Inferior parietal cortex (tissue), 1 donor: ENCODE data around the gene KRTAP17-1.
"Not testable (repeated sequence)": the region's sequence is repeated elsewhere in the genome, so short reads cannot be mapped to it uniquely, and the experiment has no call there.

Experiments used
- DNase-seq: peaks from one replicate; pipeline ENCODE4 v3.0.0-alpha.2; 2016; ENCODE audit errors: extremely low spot score

KRTAP17-1 gene

DNA sequence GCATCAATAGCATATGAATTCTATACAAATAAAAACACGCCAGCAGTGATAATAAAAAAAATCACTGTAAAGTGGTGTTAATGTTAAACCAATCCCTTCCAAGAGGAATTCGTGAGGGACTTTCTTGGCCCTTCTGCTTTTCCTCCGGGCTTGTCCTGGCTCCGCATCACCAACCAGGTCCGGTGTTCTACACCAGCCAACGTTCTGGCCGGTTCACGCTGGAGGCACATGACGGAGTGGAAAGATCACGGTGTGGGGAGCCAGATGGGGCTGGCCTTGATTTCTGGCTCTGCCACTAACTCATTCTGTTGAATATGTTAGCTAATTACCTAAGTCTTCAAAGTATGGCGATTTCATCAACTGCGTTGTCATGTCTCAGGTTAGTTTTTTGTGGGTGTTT, 11.4 kb downstream of the KRTAP17-1 start:
- DNase-seq, result no peak

DNA sequence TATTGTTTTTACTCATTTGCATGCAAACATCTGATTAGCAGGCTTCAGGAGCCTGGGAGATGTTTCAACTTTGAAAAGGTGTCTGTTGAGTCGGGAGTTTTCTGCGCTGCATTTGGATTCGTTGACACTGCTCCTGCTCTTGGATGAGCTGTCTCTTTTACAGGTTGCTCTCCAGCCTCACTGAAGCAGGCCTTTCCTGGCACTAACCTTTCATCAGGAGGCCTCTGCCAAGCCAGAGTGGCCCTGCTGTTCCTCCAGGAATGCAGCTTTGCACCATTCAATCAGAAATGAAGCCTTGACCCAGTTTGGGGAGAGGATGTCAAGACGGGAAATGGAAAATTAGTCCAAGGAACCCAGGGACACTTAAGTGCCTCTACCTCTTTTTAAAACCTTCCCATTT, 12.5 kb downstream of the KRTAP17-1 start:
- DNase-seq, result no peak

DNA sequence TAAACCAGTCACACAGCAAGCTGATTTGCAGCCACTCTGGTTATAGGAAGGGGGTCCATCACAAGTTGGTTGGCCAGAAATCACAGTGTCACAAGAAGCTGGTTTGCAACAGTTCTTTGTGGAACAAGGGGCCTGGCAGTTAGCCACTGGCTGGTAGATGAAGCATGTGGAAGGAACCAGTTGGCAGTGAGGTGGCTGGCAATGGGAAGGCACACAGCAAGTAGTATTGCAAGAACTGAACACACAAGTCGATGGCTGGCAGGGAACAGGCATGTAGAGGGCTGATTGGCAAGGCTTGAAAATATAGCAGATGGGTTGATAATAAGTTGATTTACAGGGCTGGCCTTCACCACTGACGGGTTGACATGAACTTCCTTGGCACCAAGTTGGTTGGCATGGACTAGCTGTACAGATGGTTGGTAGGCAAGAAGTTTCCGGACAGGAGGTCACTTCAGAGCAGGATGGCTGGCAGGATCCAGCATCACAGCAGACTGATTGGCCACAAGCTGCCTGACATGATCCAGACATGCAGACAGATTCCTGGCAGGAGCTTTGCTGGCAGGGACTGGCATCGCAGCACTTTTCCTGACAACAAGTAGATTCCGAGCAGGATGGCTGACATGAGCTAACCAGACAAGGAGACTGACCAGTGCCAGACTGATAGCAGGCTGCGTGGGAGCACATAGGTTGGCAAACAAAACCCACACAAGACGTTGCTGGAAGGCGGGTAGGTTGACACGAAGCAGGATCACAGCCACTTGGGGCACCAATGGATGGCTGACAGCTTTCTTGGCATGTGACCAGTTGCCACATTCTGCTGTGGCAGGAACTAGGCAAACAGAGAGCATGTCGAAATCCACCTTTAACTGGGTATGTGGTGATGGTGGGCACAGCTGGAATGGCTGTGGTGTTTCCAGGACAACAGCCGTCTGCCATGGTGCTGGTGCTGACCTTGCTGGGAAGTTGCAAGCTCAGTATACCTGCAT, 13.3 kb downstream of the KRTAP17-1 start, which contains the start of gene KRTAP29-1:
Gene KRTAP29-1, minus strand, starts transcription at position 936 of the 986 bp plus-strand sequence. Its CDS starts 0 bp downstream, at position 936.
- DNase-seq, result no peak

DNA sequence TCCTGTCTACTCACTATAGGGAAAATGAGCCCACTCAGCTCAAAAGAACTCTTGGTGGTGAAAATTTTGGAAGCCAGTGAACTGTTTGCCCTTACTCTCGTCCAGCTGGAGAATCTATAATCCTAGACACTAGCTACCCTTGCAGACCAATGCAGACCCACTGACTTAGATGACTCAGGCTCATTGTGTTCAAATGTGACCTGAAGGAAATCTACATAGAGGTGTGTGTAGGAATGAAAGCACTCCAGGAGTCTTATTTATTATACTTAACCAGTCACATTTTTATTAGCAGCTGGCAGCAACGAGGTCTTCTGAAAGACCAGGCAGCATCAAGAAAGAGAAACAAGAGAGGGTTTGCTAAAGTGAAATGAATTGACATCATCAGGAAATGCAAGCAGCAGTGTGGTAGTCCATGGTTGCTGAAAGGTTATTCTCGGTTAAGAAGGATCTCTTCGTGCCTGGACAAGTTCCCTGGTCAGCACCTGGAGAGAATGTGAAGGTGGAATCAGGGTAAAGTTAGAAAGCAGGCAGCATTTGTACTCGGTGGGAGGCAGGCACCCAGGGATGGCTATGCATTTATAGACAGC, 14.2 kb downstream of the KRTAP17-1 start:
- DNase-seq, result no peak

DNA sequence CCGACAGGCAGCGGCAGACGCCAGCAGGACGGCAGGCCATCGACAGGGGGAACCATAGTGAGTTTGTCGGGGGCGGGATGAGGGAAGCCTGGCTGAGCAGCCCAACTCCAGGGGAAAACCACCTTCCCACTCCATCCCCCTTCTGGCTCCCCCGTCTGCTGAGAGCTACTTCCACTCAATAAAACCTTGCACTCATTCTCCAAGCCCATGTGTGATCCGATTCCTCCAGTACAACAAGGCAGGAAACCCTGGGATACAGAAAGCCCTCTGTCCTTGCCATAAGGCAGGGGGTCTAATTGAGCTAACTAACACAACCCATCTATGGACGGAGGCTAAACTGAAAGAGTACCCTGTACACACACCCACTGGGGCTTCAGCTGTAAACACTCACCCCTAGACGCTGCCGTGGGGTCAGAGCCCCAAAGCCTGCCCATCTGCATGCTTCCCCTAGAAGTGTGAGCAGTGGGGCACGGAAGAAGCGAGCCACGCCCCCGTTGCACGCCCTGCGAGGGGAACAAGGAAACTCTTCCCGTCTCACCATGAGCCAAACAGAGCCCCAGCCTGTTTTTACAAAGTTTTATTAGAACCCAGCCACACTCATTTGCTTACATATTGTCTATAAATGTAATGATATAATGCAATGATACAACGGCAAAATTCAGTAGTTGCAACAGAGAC, 16.9 kb downstream of the KRTAP17-1 start:
- no peak for DNase-seq

DNA sequence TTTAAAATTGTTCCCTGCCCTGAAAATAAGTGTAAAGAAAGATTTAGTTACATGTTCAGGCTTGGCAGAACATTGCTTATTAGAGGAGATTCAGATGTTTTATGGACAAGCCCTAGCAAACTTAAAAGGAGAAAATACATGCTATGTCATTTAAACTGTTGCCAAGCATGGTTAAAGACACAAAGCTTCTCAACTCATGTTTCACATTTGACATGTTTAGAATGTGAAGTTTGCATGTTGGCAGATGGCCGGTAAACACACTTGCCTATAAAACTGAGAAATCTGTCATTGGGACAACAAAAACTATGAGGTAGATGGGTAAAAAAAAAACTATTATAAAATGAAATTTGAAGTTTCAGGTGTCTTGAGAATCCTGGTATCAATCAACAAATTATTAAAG, 18.7 kb downstream of the KRTAP17-1 start:
- DNase-seq, result no peak

DNA sequence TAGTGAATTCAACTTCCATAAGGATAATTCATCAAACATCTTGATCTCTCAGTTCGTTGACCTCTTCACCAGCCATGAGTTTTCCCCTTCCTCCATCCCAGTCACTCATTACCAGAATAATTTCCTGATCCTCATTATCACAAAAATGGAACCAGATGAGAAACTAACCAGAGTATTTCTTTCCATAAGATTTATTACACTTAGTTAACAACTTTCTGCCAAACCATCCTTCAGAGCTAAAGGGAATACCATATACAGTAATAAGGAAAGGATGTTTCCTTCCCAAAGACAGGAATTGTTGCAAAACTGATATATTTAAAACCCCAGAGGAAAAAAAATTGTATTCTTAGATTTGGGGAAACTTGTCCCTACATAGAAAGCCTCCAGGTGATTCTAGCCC, 21.5 kb downstream of the KRTAP17-1 start:
- no peak for DNase-seq

DNA sequence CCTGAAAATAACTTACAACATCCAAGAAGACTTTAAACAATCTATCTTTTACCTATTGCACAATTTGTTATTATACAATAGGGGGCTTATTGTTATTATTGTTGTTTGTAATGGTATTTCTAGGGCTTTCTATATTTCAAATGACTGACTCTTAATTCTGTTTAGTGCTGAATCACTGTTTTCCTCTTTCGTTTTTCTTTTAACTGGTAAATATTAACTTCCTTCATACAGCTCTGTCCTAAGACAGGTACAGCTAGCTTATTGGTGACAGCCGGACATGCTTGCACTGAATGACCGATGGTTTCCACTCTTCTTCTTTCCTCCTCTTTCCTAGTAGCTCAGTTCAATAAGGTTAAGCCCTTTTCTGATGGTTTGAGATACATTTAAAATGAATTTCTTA, 28.5 kb downstream of the KRTAP17-1 start:
- no peak for DNase-seq

DNA sequence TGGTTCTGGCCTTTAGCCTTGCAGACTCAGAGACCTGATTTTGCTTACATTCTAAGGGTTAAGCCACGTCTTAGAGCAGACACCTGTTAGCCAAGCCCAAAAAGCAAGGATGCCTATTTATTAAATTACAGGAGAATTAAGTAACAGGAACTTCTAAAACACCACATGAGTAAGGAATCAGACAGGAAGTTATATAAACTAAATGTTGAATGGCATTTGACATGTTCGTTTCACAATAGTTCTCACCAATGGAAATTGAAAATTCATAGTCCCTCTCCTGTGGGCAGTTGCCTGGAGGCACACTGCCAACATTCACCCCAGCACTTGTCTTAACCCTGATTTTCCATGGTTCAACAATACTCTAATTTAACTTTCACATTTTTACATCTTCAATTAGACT, 31.0 kb downstream of the KRTAP17-1 start:
- DNase-seq, result no peak

DNA sequence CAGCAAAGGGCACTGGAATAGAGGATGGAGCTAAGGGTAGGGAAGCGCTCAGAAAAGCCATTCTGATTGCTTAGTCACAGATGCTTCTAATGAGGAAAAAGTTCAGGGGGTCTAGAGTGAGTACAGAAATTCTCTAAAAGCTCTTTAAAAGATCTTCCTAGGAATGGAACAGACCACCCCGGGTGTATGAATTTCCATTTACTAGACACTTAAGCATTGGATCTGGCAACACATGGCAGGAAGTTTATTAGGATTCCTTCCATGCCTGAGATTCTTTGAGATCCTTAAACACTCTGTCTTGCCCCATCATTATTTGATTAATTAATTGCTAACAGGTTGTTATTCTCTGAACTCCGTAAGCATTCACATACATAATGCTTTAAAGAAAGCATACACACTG, 31.5 kb downstream of the KRTAP17-1 start:
- no peak for DNase-seq

DNA sequence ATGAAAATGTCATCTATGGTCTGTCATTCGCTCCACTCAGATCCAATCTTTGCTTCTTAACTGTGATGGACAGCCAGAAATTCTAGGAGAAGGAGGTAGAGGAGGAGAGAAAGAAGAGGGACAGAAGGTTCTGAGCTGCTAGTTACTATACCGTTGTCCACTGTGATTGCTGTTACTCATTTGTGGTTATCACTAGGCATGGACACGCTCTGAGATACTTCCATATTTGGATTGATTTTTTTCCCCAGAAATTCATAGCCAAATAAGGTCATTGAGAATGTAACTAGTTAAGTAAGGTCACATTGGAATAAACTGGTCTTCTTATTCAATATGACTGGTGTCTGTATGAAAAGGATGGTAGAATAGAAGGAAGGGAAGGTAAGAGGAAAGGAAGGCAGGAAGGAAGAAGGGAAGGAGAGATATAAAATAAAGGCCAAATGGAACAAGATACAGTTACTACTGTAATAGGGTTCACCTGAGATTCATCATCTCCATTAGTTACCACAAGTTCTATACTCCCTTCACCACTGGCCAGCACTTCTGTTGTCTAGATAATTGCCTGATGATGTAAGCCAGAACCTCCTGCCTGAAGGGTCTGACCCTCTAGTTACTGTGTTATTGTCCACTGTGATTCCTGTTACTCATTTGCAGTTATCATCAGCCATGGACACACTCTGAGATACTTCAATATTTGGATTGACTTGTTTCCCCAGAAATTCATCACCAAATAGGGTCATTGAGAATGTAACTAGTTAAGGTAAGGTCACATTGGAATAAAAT, 37.1 kb downstream of the KRTAP17-1 start:
- no peak for DNase-seq

DNA sequence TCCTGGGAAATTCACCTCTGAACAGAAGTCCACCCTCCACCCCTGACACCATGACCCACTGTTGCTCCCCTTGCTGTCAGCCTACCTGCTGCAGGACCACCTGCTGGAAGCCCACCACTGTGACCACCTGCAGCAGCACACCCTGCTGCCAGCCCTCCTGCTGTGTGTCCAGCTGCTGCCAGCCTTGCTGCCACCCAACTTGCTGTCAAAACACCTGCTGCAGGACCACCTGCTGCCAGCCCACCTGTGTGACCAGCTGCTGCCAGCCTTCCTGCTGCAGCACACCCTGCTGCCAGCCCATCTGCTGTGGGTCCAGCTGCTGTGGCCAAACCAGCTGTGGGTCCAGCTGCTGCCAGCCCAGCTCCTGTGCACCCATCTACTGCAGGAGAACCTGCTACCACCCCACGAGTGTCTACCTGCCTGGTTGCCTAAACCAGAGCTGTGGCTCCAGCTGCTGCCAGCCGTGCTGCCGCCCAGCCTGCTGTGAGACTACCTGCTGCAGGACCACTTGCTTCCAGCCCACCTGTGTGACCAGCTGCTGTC, 39.8 kb downstream of the KRTAP17-1 start, which contains the start of gene KRTAP9-7:
Gene KRTAP9-7, plus strand, starts transcription at position 51 of the 543 bp plus-strand sequence. Its CDS starts 0 bp downstream, at position 51.
- DNase-seq, result not testable (repeated sequence)

DNA sequence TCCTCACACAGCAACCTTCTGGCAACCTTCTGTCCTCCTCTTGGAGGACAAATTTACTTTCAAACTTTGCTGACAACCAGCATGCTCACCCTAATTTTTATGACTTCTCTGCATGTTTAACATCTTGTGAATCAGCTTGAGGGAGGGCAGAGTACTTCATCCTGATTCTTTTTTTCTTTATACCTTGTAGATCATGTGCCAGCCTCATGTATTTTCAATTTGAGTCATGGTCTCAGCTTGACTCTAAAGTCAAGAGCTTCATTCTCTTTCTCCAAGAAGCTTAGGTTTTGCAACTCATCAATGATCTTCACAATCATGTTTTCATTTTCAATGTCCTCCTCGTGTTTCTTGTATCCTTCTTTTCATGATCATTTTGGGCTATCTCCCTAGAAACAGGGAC, 43.7 kb downstream of the KRTAP17-1 start:
- no peak for DNase-seq

DNA sequence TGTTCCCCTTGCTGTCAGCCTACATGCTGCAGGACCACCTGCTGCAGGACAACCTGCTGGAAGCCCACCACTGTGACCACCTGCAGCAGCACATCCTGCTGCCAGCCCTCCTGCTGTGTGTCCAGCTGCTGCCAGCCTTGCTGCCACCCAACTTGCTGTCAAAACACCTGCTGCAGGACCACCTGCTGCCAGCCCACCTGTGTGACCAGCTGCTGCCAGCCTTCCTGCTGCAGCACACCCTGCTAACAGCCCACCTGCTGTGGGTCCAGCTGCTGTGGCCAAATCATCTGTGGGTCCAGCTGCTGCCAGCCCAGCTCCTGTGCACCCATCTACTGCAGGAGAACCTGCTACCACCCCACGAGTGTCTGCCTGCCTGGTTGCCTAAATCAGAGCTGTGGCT, 44.2 kb downstream of the KRTAP17-1 start:
- DNase-seq, result not testable (repeated sequence)

DNA sequence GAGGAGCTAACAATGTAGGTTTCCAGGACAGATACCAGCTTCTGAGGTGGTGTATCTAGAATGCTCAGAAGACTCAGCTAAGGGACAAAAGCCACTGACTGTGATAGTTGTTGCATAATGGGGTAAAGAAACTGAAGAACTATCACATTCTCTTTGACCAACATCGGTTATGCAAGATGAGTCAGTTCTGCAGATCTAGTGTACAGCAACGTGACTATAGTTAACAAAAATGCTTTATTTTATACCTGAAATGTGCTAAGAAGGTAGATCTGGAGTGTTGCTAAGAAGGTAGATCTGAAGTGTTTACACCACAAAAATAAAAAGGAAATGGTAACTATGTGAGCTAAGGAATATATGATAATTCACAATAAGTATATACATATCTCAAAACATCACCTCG, 47.8 kb downstream of the KRTAP17-1 start:
- no peak for DNase-seq

DNA sequence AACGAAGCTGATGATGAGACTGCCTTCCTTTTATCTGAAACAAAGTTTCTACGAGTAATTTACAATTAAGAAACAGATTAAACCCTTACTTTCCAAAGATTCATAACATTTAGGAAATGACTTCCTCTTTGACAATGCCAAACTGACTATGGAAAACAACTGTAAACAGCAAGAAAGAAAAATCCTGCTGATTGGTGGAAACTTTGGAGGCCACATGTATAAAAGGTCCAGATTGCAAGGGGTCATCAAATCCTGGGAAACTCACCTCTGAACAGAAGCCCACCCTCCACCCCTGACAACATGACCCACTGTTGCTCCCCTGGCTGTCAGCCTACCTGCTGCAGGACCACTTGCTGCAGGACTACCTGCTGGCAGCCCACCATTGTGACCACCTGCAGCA, 50.4 kb downstream of the KRTAP17-1 start, which contains the start of gene KRTAP9-6:
Gene KRTAP9-6, plus strand, starts transcription at position 301 of the 400 bp plus-strand sequence. Its CDS starts 0 bp downstream, at position 301.
- DNase-seq, result no peak
